Neural progenitor cell (in vitro differentiated cells): ENCODE data around the gene ZNF782. TPM values are rescaled to one million over a fixed set of nuclear protein-coding genes. Genes with fewer than 3 reads are reported as not detected.

Experiments
- DNase-seq: peaks from one replicate; pipeline ENCODE4 v3.0.0-alpha.2; 2016; ENCODE audit warnings: low spot score
- H2AFZ ChIP-seq: fragments of 200-600 bp; sonication (generic); replicated peaks from 2 replicates; pipeline ENCODE4 v1.6.1; 2016; ENCODE audit warnings: antibody characterized with exemption
- H3F3A ChIP-seq: fragments of 200-600 bp; sonication (generic); 2 replicates; pipeline ENCODE4 v1.6.1; 2016; ENCODE audit warnings: antibody characterized with exemption, low read depth
- H3K27ac ChIP-seq: fragments of 200-600 bp; sonication (generic); 2 replicates; pipeline ENCODE4 v1.5.1; 2016; ENCODE audit warnings: mild to moderate bottlenecking
- H3K27me3 ChIP-seq: fragments of 200-600 bp; sonication (generic); 2 replicates; pipeline ENCODE4 v1.6.1; 2016; ENCODE audit warnings: mild to moderate bottlenecking, moderate library complexity
- H3K36me3 ChIP-seq: fragments of 200-600 bp; sonication (generic); 2 replicates; pipeline ENCODE4 v1.5.1; 2016
- H3K4me1 ChIP-seq: fragments of 200-600 bp; sonication (generic); 2 replicates; pipeline ENCODE4 v1.6.1; 2016; ENCODE audit warnings: mixed run types
- H3K4me2 ChIP-seq: fragments of 200-600 bp; sonication (generic); 2 replicates; pipeline ENCODE4 v1.6.1; 2016
- H3K4me3 ChIP-seq: fragments of 200-600 bp; sonication (generic); 2 replicates; pipeline ENCODE4 v1.5.1; 2016
- H3K79me2 ChIP-seq: fragments of 200-600 bp; sonication (generic); 2 replicates; pipeline ENCODE4 v1.6.1; 2016; ENCODE audit warnings: low read depth
- H3K9ac ChIP-seq: fragments of 200-600 bp; sonication (generic); 2 replicates; pipeline ENCODE4 v1.6.1; 2016
- H3K9me3 ChIP-seq: fragments of 200-600 bp; sonication (generic); 2 replicates; pipeline ENCODE4 v1.5.1; 2016; ENCODE audit warnings: low read depth
- H4K20me1 ChIP-seq: fragments of 200-600 bp; sonication (generic); 2 replicates; pipeline ENCODE4 v1.6.1; 2016; ENCODE audit warnings: low read depth
- H3K27ac Mint-ChIP-seq: 3 replicates; pipeline ENCODE4 v1.8.0; 2021; ENCODE audit warnings: mixed read lengths
- H3K27me3 Mint-ChIP-seq: 2 replicates; pipeline ENCODE4 v1.8.0; 2022; ENCODE audit warnings: low read depth, mild to moderate bottlenecking, inconsistent platforms, moderate library complexity, mixed read lengths; ENCODE audit not compliant: insufficient read depth
- H3K36me3 Mint-ChIP-seq: 3 replicates; pipeline ENCODE4 v1.8.0; 2021; ENCODE audit warnings: mixed read lengths
- H3K4me1 Mint-ChIP-seq: 3 replicates; pipeline ENCODE4 v1.8.0; 2021; ENCODE audit warnings: mixed read lengths
- H3K4me3 Mint-ChIP-seq: 3 replicates; pipeline ENCODE4 v1.8.0; 2021; ENCODE audit warnings: mild to moderate bottlenecking, moderate library complexity, mixed read lengths
- H3K9me3 Mint-ChIP-seq: 3 replicates; pipeline ENCODE4 v1.8.0; 2020; ENCODE audit warnings: mixed read lengths
- EZH2 ChIP-seq: fragments of 200-600 bp; sonication (generic); IDR thresholded peaks from 2 replicates; pipeline ENCODE4 v1.6.1; 2017; ENCODE audit warnings: antibody characterized with exemption, mild to moderate bottlenecking, moderate library complexity
- EZH2phosphoT487 ChIP-seq: fragments of 200-600 bp; sonication (generic); IDR thresholded peaks from 2 replicates; pipeline ENCODE4 v1.6.1; 2017; ENCODE audit warnings: antibody characterized with exemption
- total RNA-seq: library from RNA; depleted of rRNA; stranded (reverse); fragments of >200 nt; gene quantifications from 2 replicates; pipeline ENCODE4 v1.2.3, GENCODE V29; 2015; ENCODE audit warnings: low replicate concordance
- TF ChIP-seq, protein P1 (sequence below): fragments of 200-600 bp; sonication (generic); IDR thresholded peaks from 2 replicates; pipeline ENCODE4 v1.5.1; 2017; ENCODE audit warnings: antibody characterized with exemption, mild to moderate bottlenecking

ZNF782 gene
- total RNA-seq, 1 donor from 2014 or later, result 7.8 TPM

DNA sequence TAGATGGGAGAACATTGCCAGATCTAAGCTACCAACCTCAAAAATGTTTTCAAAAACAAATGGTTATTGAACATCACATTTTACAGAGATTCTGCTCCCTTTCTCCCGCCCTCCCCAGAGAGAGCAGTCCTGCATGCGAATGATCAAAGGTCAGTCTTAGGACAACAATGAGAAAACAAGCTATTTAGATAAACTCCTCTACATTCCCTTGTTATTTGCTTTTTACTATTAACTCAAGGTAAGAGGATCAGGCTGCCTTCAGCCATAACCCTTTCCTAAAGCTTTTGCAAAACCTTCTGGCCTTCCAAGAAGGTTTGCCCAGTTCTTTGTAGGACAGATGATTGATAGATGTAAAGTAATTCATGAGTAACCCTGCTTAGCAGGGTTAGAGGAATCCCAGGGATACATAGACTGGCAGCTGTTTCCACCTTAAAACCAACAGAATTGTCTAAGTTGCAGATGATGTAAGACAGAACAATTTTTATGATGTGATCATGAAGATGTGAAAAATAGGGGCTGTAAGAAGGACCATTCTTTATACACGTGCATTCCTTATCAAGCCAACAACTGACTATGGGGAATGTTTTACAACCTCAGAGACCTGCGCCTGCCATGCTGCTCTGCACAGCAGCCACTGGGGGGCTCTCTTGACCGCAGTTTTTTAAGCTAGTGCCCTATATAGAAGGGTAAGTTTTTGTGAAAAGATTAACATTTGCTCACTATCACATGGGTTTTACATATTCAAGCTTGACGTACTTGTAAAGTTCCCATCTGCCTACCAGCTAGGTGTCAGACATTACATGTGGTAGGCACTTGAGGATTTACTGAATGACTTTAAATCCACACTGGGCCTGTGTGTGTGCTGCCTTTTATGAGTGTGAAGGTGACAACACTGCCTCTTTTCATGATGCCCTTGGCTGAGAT lies 2.3 kb upstream of the ZNF782 start:
- Mint-ChIP-seq H3K36me3 (peaks cover 8% of the 10 kb centered on the region), H3K27ac (no peak overlapping the region), H3K9me3 (peaks cover 7% of the 10 kb centered on the region), H3K27me3 (no peaks in the 10 kb centered on the region), H3K4me1 (peaks cover 24% of the 10 kb centered on the region), H3K4me3 (no peak overlapping the region)
- TF ChIP-seq EZH2 (no peak), EZH2phosphoT487 (no peak)
- TF ChIP-seq, protein P1, sequence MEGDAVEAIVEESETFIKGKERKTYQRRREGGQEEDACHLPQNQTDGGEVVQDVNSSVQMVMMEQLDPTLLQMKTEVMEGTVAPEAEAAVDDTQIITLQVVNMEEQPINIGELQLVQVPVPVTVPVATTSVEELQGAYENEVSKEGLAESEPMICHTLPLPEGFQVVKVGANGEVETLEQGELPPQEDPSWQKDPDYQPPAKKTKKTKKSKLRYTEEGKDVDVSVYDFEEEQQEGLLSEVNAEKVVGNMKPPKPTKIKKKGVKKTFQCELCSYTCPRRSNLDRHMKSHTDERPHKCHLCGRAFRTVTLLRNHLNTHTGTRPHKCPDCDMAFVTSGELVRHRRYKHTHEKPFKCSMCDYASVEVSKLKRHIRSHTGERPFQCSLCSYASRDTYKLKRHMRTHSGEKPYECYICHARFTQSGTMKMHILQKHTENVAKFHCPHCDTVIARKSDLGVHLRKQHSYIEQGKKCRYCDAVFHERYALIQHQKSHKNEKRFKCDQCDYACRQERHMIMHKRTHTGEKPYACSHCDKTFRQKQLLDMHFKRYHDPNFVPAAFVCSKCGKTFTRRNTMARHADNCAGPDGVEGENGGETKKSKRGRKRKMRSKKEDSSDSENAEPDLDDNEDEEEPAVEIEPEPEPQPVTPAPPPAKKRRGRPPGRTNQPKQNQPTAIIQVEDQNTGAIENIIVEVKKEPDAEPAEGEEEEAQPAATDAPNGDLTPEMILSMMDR, result peak; percentile 99
- Histone ChIP-seq H3K9ac (no peak overlapping the region), H3K79me2 (peaks cover 23% of the 10 kb centered on the region), H4K20me1 (no peaks in the 10 kb centered on the region), H3F3A (peaks cover 14% of the 10 kb centered on the region), H3K36me3 (no peaks in the 10 kb centered on the region), H3K4me1 (peaks cover 10% of the 10 kb centered on the region), H3K27ac (no peak overlapping the region), H3K9me3 (no peaks in the 10 kb centered on the region), H3K4me3 (no peak overlapping the region), H3K4me2 (no peak overlapping the region), H2AFZ (no peak overlapping the region), H3K27me3 (peaks cover 5% of the 10 kb centered on the region)
- peak; percentile 82 for DNase-seq

DNA sequence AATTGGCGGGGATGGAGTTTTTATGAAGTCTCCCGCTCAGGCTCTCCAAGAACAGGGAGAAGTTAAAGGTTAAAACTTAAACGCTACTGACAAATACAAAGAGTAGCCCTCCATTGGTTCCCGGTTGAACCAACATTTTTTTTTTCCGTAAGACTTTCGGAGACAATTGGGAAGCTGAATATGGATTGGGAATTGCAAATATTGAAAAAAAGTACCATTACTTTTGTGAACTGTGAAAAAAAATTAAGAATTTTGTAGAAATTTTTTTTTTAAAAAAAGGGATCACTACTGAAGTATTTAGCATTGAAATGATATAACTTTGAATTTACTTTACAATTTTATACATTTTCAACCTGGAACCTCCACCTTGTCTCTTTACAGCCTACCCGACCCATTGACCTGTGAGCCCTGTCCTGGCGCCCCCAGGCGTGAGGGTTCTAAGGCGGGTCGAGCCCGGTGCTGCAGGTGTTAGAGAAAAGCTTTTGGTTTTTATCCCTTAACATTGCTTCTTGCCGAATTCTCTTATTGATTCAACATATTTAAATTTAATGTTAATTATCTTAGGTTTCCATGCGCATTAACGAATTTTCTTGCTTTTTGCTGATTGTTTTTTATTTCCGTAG lies 448 bp upstream of the ZNF782 start:
- DNase-seq, result no peak
- H3K9me3 Mint-ChIP-seq, result peaks cover 14% of the 10 kb centered on the region
- Histone ChIP-seq H3K79me2 (peaks cover 42% of the 10 kb centered on the region), H3K36me3 (no peaks in the 10 kb centered on the region), H3K9ac (no peak overlapping the region), H3K27me3 (peaks cover 5% of the 10 kb centered on the region), H3K9me3 (no peaks in the 10 kb centered on the region), H3F3A (peaks cover 14% of the 10 kb centered on the region), H4K20me1 (no peaks in the 10 kb centered on the region), H3K27ac (no peak overlapping the region), H2AFZ (peak overlapping the region; percentile 34), H3K4me3 (peak overlapping the region; percentile 65), H3K4me1 (peaks cover 10% of the 10 kb centered on the region), H3K4me2 (peak overlapping the region; percentile 87)
- H3K4me1 Mint-ChIP-seq, result peaks cover 22% of the 10 kb centered on the region
- peak overlapping the region; percentile 100 for H3K4me3 Mint-ChIP-seq
- TF ChIP-seq EZH2phosphoT487 (no peak), EZH2 (no peak)
- TF ChIP-seq, protein P1, result no peak
- H3K36me3 Mint-ChIP-seq, result peaks cover 17% of the 10 kb centered on the region
- peak overlapping the region; percentile 97 for H3K27ac Mint-ChIP-seq
- no peaks in the 10 kb centered on the region for H3K27me3 Mint-ChIP-seq

DNA sequence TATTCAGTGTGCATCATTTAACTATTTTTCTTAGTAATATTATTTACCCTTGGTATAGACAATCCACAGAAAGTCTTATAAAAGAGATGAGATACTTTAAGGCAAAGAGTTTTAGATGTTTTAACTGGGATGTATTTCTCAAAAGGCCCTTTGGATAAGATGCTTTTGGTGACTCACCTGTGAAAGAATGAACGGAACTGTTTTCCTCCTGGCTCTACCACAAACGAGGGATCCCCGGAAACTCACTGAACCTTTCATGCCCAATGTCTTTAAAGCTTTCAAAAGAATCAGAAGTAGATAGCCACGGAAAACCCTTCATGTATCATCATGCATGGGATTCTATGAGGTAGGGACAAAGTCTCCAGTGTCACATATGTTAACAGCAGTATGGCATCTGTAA lies 1.6 kb downstream of the ZNF782 start:
- H3K4me2 ChIP-seq, result peak overlapping the region; percentile 87
- peak overlapping the region; percentile 65 for H3K4me3 ChIP-seq

More for the DNA sequence above, 1.6 kb downstream of the ZNF782 start:
- peaks cover 11% of the 10 kb centered on the region for H3K9me3 ChIP-seq
- Mint-ChIP-seq H3K36me3 (peaks cover 31% of the 10 kb centered on the region), H3K27me3 (no peaks in the 10 kb centered on the region), H3K4me1 (peaks cover 20% of the 10 kb centered on the region), H3K4me3 (peak overlapping the region; percentile 100), H3K9me3 (peaks cover 34% of the 10 kb centered on the region), H3K27ac (no peak overlapping the region)
- DNase-seq, result no peak
- peaks cover 5% of the 10 kb centered on the region for H3K27me3 ChIP-seq
- TF ChIP-seq EZH2phosphoT487, result no peak
- TF ChIP-seq, protein P1, result no peak
- no peak for TF ChIP-seq EZH2
- H3K4me1 ChIP-seq, result peaks cover 10% of the 10 kb centered on the region
- H3K9ac ChIP-seq, result no peak overlapping the region
- H3K27ac ChIP-seq, result no peak overlapping the region
- peaks cover 14% of the 10 kb centered on the region for H3F3A ChIP-seq
- H3K79me2 ChIP-seq, result peaks cover 63% of the 10 kb centered on the region
- H4K20me1 ChIP-seq, result no peaks in the 10 kb centered on the region
- no peak overlapping the region for H2AFZ ChIP-seq
- H3K36me3 ChIP-seq, result no peaks in the 10 kb centered on the region
